Fibroblast of villous mesenchyme (primary cell): ENCODE measurements around the gene POMP. TPM values are rescaled to one million over a fixed set of nuclear protein-coding genes. Genes with fewer than 3 reads are reported as not detected.

Source experiments
- DNase-seq: peaks from one replicate; pipeline ENCODE4 v3.0.0-alpha.2; 2010; ENCODE audit warnings: low read depth
- H3K4me3 ChIP-seq: 2 replicates; pipeline ENCODE4 v1.5.1; 2011; ENCODE audit warnings: low read depth, mild to moderate bottlenecking, low read length
- CTCF ChIP-seq: IDR thresholded peaks from 2 replicates; pipeline ENCODE4 v1.5.1; 2012; ENCODE audit warnings: low read depth, mild to moderate bottlenecking, low read length; ENCODE audit not compliant: insufficient read depth
- total RNA-seq: library from RNA; depleted of rRNA; stranded (reverse); fragments of >200 nt; gene quantifications from 2 replicates; pipeline ENCODE4 v1.2.3, GENCODE V29; 2012

Gene POMP
- total RNA-seq, 1 donor, result 108 TPM

- no peak overlapping the region for H3K4me3 ChIP-seq
- no peak for TF ChIP-seq CTCF
- DNase-seq, result no peak
These were observed 5.8 kb upstream of the POMP start for GRCh38 chr13:28653111-28653510.

GRCh38 chr13:28654276-28654675 is 4.7 kb upstream of the POMP start:
- TF ChIP-seq CTCF, result no peak
- DNase-seq, result peak; percentile 92
- H3K4me3 ChIP-seq, result no peak overlapping the region

DNA sequence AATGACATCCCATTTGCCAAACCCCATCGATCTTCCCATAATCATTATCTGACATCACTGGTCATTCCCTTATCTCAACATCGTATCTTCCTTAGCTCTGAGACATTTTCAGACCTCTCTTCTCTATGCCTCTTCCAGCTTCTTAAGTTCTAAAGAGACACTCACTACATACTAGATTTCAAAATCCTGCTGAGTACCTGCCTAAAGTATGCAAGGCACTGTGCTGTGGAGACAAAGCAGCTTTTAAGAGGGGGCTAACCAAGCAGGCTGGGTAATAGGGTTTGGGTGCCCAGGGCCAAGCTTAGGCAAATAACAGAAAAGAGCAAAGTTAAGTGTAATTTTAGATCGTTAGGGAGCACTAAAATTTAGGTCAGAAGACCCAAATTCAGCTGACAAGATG is 3.4 kb upstream of the POMP start:
- no peak for TF ChIP-seq CTCF
- DNase-seq, result peak; percentile 77

DNA sequence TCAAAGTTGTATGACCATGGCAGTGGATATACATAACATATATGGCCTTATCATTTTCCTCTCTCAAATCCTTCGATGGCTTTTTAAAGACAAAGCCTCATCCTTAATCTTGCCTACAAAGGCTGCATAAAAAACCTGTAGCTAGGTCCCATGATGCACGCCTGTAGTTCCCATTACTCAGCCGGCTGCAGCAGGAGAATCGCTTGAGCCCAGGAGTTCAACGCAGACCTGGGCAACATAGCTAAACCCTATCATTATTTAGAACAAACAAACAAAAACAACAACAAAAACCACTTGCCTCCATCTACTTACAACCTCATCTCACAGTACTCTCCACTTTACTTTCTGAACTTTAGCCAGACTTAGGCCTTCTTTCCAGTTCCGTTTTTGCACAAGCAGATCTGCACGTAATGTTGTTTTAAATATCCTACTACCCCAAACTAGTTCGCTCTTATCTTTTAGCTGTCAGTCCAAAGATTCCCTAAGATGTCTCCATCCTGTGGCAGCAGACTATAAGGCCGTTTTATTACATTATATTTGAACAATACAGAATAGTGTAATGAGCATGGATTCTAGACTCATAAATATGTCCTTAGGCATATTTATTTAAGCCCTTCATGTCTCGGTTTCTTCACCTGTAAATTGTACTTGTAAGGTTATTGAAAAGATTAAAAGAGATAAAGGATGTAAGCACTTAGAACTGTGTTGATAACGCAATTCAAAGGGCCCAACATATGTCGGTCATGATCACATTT is 969 bp upstream of the POMP start:
- H3K4me3 ChIP-seq, result peak overlapping the region; percentile 94
- peak; percentile 21 for TF ChIP-seq CTCF
- peak; percentile 63 for DNase-seq

More for the DNA sequence above, 3.4 kb upstream of the POMP start:
- H3K4me3 ChIP-seq, result no peak overlapping the region

- no peak for TF ChIP-seq CTCF
- DNase-seq, result no peak
- peak overlapping the region; percentile 94 for H3K4me3 ChIP-seq
These were observed 463 bp upstream of the POMP start for GRCh38 chr13:28658539-28658795.

- H3K4me3 ChIP-seq, result peak overlapping the region; percentile 94
- DNase-seq, result peak; percentile 81
- TF ChIP-seq CTCF, result no peak
These were observed 666 bp downstream of the POMP start for GRCh38 chr13:28659621-28659970.

- DNase-seq, result no peak
- no peak for TF ChIP-seq CTCF
- no peak overlapping the region for H3K4me3 ChIP-seq
These were observed 8.1 kb downstream of the POMP start for GRCh38 chr13:28666897-28667488.
